ENCODE measurements around the gene IL17REL.

The IL17REL gene

GRCh38 chr22:49969751-49970527, 42.6 kb downstream of the IL17REL start:
- no peak for DNase-seq (ENCODE audit: extremely low read depth in 1 of 2, low read depth in 1 of 2)

DNA sequence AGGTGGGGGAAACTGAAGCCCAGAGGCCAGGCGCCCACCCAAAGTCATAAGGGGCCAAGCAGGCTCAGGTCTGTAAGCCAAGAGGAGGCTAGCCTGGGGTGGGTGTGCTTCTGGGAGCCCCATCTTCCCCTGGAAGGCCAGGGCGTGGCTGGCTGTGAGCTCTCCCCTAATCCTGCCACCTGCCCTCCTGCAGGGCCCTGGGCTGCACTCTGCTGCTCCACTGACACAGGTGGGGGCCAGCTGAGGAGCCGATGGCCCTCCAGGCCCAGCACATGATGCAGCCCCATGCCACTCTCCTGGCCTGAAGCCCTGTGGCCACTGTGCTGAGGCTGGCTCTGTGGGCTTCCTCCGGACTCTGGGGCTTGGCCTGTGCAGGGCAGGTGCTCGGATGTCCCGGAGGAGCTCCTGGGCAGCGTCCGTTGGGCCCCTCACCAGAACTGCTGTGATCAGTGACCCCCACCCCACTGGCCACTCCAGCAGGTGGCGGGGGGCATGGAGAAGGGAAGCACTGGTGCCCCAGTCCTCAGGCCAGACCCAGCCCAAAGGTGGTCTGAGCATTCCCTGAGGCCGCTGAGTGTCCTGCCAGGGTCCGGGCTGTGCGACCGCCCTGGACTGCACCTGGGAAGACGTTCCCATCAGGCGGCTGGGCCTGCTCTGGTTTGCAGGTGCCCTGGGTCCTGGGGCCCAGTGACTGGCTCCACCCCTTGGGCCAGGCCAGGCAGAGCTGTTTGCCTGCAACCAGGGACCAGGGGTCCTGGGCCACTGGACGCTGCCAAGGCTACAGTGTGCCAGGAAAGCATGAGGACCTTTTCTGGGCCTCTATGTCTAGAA, 43.5 kb downstream of the IL17REL start:
- no peak for DNase-seq (ENCODE audit: extremely low read depth in 1 of 2, low read depth in 1 of 2)

DNA sequence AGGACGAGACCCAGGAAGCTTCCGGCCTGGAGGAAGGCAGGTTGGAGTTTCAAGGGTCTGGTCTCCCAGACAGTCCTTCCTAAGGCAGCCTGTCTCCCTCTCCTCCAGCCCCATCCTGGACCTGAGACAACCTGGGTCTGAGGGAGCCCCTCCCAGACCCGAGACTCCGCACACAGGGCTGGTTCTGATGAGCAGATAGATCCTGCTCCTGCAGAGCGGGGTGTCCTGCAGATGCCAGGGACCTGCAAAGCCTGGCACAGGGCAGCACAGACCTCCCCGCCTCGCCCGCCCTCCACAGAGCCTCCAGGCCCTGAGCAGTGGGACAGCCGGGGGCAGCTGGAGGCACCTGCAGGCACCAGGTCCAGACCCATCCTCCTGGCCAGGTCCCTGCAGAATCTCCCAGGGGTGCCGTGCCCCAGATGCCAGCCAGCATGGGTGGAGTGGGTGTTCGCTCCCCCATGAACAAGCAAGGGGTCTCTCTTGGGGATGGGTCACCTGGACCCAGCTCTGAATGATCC, 44.2 kb downstream of the IL17REL start:
- no peak for DNase-seq (ENCODE audit: extremely low read depth in 1 of 2, low read depth in 1 of 2)

DNA sequence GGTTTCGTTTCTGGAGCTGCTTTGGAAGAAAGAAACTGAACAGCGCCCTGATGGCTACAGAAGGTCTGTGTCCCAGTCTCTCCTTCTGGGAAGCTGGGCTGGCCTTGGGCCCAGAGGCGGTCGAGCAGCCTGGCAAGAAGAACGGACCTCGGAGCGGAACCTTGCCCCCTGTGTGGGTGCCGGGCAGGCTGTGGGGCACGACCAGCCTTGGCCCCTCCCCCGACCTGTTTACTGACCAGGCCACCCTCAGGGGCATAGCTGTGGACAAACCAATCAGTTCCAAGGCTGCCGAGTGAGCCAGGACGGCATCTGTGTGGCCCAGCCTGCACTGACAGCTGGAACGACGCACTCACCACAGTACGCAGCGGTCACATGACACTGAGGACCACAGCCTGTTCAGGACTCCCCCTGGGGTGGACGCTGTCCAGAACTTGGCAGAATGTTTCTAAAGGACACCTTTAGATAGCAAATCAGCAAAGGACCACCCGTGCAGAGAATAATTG, 44.8 kb downstream of the IL17REL start:
- DNase-seq (ENCODE audit: extremely low read depth in 1 of 2, low read depth in 1 of 2) = no peak

- DNase-seq (ENCODE audit: extremely low read depth in 1 of 2, low read depth in 1 of 2) = no peak
Measured at GRCh38 chr22:49966774-49967705, 45.5 kb downstream of the IL17REL start.

- DNase-seq (ENCODE audit: extremely low read depth in 1 of 2, low read depth in 1 of 2) = no peak
Measured at GRCh38 chr22:49966041-49966773, 46.4 kb downstream of the IL17REL start.

GRCh38 chr22:49965091-49966040, 47.2 kb downstream of the IL17REL start:
- no peak for DNase-seq (ENCODE audit: extremely low read depth in 1 of 2, low read depth in 1 of 2)

- no peak for DNase-seq (ENCODE audit: extremely low read depth in 1 of 2, low read depth in 1 of 2)
Measured at GRCh38 chr22:49964136-49965090, 48.2 kb downstream of the IL17REL start.

DNA sequence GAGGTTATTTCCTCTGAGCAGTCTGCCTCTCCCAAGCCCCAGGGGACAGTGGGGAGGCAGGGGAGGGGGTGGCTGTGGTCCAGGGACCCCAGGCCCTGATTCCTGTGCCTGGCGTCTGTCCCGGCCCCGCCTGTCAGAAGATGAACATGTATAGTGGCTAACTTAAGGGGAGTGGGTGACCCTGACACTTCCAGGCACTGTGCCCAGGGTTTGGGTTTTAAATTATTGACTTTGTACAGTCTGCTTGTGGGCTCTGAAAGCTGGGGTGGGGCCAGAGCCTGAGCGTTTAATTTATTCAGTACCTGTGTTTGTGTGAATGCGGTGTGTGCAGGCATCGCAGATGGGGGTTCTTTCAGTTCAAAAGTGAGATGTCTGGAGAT, 48.9 kb downstream of the IL17REL start:
- no peak for DNase-seq (ENCODE audit: extremely low read depth in 1 of 2, low read depth in 1 of 2)

DNA sequence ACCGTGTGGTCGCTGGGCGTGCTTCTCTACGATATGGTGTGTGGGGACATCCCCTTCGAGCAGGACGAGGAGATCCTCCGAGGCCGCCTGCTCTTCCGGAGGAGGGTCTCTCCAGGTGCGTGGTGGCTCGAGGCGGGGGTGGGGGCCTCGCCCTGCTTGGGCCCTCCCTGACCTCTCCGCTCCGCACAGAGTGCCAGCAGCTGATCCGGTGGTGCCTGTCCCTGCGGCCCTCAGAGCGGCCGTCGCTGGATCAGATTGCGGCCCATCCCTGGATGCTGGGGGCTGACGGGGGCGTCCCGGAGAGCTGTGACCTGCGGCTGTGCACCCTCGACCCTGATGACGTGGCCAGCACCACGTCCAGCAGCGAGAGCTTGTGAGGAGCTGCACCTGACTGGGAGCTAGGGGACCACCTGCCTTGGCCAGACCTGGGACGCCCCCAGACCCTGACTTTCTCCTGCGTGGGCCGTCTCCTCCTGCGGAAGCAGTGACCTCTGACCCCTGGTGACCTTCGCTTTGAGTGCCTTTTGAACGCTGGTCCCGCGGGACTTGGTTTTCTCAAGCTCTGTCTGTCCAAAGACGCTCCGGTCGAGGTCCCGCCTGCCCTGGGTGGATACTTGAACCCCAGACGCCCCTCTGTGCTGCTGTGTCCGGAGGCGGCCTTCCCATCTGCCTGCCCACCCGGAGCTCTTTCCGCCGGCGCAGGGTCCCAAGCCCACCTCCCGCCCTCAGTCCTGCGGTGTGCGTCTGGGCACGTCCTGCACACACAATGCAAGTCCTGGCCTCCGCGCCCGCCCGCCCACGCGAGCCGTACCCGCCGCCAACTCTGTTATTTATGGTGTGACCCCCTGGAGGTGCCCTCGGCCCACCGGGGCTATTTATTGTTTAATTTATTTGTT, 49.6 kb downstream of the IL17REL start:
- DNase-seq (ENCODE audit: extremely low read depth in 1 of 2, low read depth in 1 of 2) = no peak

DNA sequence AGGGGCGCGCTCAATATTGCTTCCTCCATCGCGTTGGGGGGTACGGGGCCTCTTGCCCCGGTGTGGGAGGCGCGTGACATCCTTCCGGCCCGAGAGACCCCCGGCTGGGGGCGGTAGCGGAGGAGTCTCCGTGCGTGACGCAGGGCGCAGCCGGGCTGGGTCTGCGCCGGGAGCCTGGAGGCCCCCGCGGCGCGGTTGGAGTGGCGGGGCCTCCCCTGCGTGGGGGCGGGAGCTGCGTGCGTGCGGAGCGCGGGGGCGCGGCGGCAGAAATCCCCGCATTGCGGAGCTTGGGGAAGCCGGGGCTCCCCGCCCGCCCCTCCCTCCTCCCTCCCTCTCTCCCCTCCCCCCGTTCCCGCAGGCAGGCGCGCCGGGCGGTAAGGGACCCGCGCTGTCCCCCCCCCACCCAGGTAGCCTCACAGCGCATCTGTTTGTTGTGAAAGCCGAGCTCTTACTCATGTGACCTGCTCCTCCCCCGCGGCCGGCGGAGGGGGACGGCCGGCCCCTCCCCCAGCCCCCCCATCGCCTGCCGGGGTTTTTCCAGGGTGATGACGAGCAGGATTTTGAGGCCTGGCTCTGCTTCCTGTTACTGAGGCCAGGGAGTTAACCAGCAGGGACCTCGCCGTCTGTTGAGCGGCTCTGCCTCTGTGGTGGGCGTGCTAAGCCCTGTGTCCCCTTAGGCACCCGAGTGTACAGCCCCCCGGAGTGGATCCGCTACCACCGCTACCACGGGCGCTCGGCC, 50.4 kb downstream of the IL17REL start:
- DNase-seq (ENCODE audit: extremely low read depth in 1 of 2, low read depth in 1 of 2) = peak; percentile 65 to 72

DNA sequence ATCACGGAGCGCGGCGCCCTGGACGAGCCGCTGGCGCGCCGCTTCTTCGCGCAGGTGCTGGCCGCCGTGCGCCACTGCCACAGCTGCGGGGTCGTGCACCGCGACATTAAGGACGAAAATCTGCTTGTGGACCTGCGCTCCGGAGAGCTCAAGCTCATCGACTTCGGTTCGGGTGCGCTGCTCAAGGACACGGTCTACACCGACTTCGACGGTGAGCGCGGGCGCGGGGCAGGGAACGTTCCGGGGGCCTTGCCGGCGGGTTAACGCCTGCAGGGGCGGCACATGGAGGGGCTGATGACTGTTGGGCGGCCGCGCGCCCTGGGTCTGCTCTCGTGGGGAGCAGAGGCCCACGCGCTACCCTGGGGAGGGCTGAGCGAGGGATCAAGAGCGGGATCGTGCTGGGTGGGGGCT, 51.0 kb downstream of the IL17REL start:
- DNase-seq (ENCODE audit: extremely low read depth in 1 of 2, low read depth in 1 of 2) = no peak

- DNase-seq (ENCODE audit: extremely low read depth in 1 of 2, low read depth in 1 of 2) = no peak
Measured at GRCh38 chr22:49961005-49961600, 51.5 kb downstream of the IL17REL start.

- DNase-seq (ENCODE audit: extremely low read depth in 1 of 2, low read depth in 1 of 2) = peak; percentile 65 to 81
Measured at GRCh38 chr22:49960159-49961004, 52.2 kb downstream of the IL17REL start, which contains the start of gene PIM3. Gene PIM3 (plus strand): TSS chr22:49960772. CDS start chr22:49960948, 176 bp downstream.

DNA sequence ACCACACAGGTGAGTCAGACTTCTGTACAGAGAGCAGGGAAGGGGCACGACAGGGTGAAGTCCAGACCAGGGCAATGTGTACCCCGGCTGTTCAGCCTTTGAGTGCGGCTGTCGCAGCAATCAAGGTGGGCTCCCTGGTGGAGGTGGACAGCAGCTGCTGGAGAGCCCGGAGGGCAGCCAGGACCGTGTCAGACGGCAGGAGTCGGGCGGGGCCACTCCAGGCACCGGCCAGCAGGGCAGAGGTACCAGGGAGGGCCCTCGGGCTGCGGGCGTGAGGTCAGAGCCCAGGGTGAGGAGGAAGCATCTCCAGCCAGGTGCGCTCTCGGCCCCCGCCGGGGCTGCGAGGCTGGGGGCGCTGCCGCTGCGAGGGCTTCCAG, 52.8 kb downstream of the IL17REL start:
- DNase-seq (ENCODE audit: extremely low read depth in 1 of 2, low read depth in 1 of 2) = no peak
